ENCODE data around the gene MFSD12.

- no peak for TF ChIP-seq CTCF (conservative IDR thresholded peaks at IDR 0.05)
- TF ChIP-seq ZFX (IDR thresholded peaks at IDR 0.05), result no peak
Observed at GRCh38 chr19:3539756-3540118, 17.6 kb downstream of the MFSD12 start.
